GM18511 (cell line): ENCODE data around the gene C16orf74.

ENCODE experiments used
- ATAC-seq: cut with Tn5 transposase; IDR thresholded peaks from one replicate; pipeline ENCODE4 v1.9.1; 2021; ENCODE audit warnings: mild to moderate bottlenecking, moderate library complexity; ENCODE audit not compliant: unreplicated experiment

The C16orf74 gene

GRCh38 chr16:85720302-85720637 is 30.6 kb downstream of the C16orf74 start:
- no peak for ATAC-seq

- ATAC-seq, result no peak
These were observed 31.1 kb downstream of the C16orf74 start for GRCh38 chr16:85719605-85720301.

- no peak for ATAC-seq
These were observed 32.2 kb downstream of the C16orf74 start for GRCh38 chr16:85718682-85719081.

GRCh38 chr16:85718153-85718477 is 32.8 kb downstream of the C16orf74 start:
- ATAC-seq, result no peak

- ATAC-seq, result no peak
These were observed 33.3 kb downstream of the C16orf74 start for GRCh38 chr16:85717393-85718152.

- no peak for ATAC-seq
These were observed 34.2 kb downstream of the C16orf74 start for GRCh38 chr16:85716680-85717038.

GRCh38 chr16:85716022-85716679 is 34.7 kb downstream of the C16orf74 start:
- ATAC-seq, result no peak

- no peak for ATAC-seq
These were observed 35.5 kb downstream of the C16orf74 start for GRCh38 chr16:85715169-85716021.

GRCh38 chr16:85712801-85713200 is 38.1 kb downstream of the C16orf74 start:
- no peak for ATAC-seq

GRCh38 chr16:85711982-85712587 is 38.8 kb downstream of the C16orf74 start:
- no peak for ATAC-seq

GRCh38 chr16:85710732-85711131 is 40.2 kb downstream of the C16orf74 start:
- ATAC-seq, result no peak

GRCh38 chr16:85709766-85710585 is 40.9 kb downstream of the C16orf74 start:
- no peak for ATAC-seq

GRCh38 chr16:85708338-85708737 is 42.6 kb downstream of the C16orf74 start:
- ATAC-seq, result no peak

GRCh38 chr16:85707528-85708095 is 43.3 kb downstream of the C16orf74 start:
- ATAC-seq, result no peak

GRCh38 chr16:85706449-85707034 is 44.4 kb downstream of the C16orf74 start:
- ATAC-seq, result no peak

GRCh38 chr16:85704900-85705846 is 45.7 kb downstream of the C16orf74 start:
- no peak for ATAC-seq

GRCh38 chr16:85704011-85704410 is 46.9 kb downstream of the C16orf74 start:
- ATAC-seq, result no peak

GRCh38 chr16:85699628-85700027 is 51.3 kb downstream of the C16orf74 start:
- no peak for ATAC-seq
